WTC11 (cell line): ENCODE measurements around the gene GPR161. TPM values are rescaled to one million over a fixed set of nuclear protein-coding genes. Genes with fewer than 3 reads are reported as not detected.

Source experiments
- ATAC-seq: fragments of 200-7000 bp; cut with Tn5 transposase; 2 replicates; pipeline ENCODE4 v1.10.0; 2021; ENCODE audit warnings: mild to moderate bottlenecking, moderate library complexity
- CTCF ChIA-PET: fragments of 300-600 bp; sonication (Branson Sonifier 250); formaldehyde crosslinking; loops from one replicate; lab custom pipeline; 2021; ENCODE audit warnings: antibody characterized with exemption; lab: Charles Lee
- POLR2A ChIA-PET: fragments of 350-600 bp; sonication (Branson Sonifier 250); formaldehyde crosslinking; loops from one replicate; lab custom pipeline; 2021; ENCODE audit warnings: antibody characterized with exemption; lab: Charles Lee
- DNase-seq: peaks from one replicate; pipeline ENCODE4 v3.0.0; 2021; ENCODE audit warnings: low spot score
- H3K27ac Mint-ChIP-seq: 2 replicates; pipeline ENCODE4 v1.8.0; 2021; ENCODE audit warnings: mixed read lengths
- H3K27me3 Mint-ChIP-seq: 2 replicates; pipeline ENCODE4 v1.8.0; 2021; ENCODE audit warnings: low read depth, mild to moderate bottlenecking, moderate library complexity, mixed read lengths
- H3K36me3 Mint-ChIP-seq: 2 replicates; pipeline ENCODE4 v1.8.0; 2021; ENCODE audit warnings: mixed read lengths
- H3K4me1 Mint-ChIP-seq: 2 replicates; pipeline ENCODE4 v1.8.0; 2022; ENCODE audit warnings: mixed read lengths
- H3K4me3 Mint-ChIP-seq: 2 replicates; pipeline ENCODE4 v1.8.0; 2021; ENCODE audit warnings: mild to moderate bottlenecking, moderate library complexity, mixed read lengths
- H3K9me3 Mint-ChIP-seq: 2 replicates; pipeline ENCODE4 v1.8.0; 2021; ENCODE audit warnings: mixed read lengths
- ATF1 ChIP-seq: sonication (generic); formaldehyde crosslinking; IDR thresholded peaks from 2 replicates; pipeline ENCODE4 v1.8.1; 2023; ENCODE audit warnings: mild to moderate bottlenecking, moderate library complexity, missing genetic modification reagents
- ESRRA ChIP-seq: sonication (generic); formaldehyde crosslinking; IDR thresholded peaks from 2 replicates; pipeline ENCODE4 v1.8.1; 2022; ENCODE audit warnings: mild to moderate bottlenecking, missing genetic modification reagents, borderline replicate concordance
- FOXK1 ChIP-seq: sonication (generic); formaldehyde crosslinking; IDR thresholded peaks from 2 replicates; pipeline ENCODE4 v1.8.0; 2022; ENCODE audit warnings: mild to moderate bottlenecking, moderate library complexity, missing genetic modification reagents
- IRF2 ChIP-seq: sonication (generic); formaldehyde crosslinking; IDR thresholded peaks from 2 replicates; pipeline ENCODE4 v1.8.0; 2022; ENCODE audit warnings: low read depth, missing genetic modification reagents, borderline replicate concordance
- PRRX2 ChIP-seq: fragments of 250-450 bp; sonication (Bioruptor Pico); IDR thresholded peaks from 2 replicates; pipeline ENCODE4 v1.8.0; 2021; ENCODE audit warnings: mild to moderate bottlenecking
- RORB ChIP-seq: fragments of 250-450 bp; sonication (Bioruptor Pico); IDR thresholded peaks from 2 replicates; pipeline ENCODE4 v1.9.0; 2021; ENCODE audit warnings: mild to moderate bottlenecking
- TEAD1 ChIP-seq: sonication (generic); formaldehyde crosslinking; IDR thresholded peaks from 2 replicates; pipeline ENCODE4 v1.8.0; 2022; ENCODE audit warnings: mild to moderate bottlenecking, missing genetic modification reagents
- ZBTB21 ChIP-seq: sonication (generic); formaldehyde crosslinking; IDR thresholded peaks from 2 replicates; pipeline ENCODE4 v1.8.1; 2023; ENCODE audit warnings: mild to moderate bottlenecking, missing genetic modification reagents, borderline replicate concordance
- ZNF232 ChIP-seq: sonication (generic); formaldehyde crosslinking; IDR thresholded peaks from 2 replicates; pipeline ENCODE4 v1.8.0; 2022; ENCODE audit warnings: mild to moderate bottlenecking, missing genetic modification reagents
- ZNF423 ChIP-seq: fragments of 250-450 bp; sonication (Bioruptor Pico); IDR thresholded peaks from 2 replicates; pipeline ENCODE4 v2.1.2; 2022; ENCODE audit warnings: mild to moderate bottlenecking, moderate library complexity
- ZNF671 ChIP-seq: fragments of 250-450 bp; sonication (Bioruptor Pico); IDR thresholded peaks from 2 replicates; pipeline ENCODE4 v1.8.0; 2021; ENCODE audit warnings: mild to moderate bottlenecking
- total RNA-seq: library from RNA; stranded (reverse); gene quantifications from 3 replicates; pipeline ENCODE4 v1.2.3, GENCODE V29; 2021
- TF ChIP-seq, protein P1 (sequence below): sonication (generic); formaldehyde crosslinking; IDR thresholded peaks from 2 replicates; pipeline ENCODE4 v1.8.1; 2022; ENCODE audit warnings: low read depth, missing genetic modification reagents, borderline replicate concordance
- TF ChIP-seq, protein P2 (sequence below): sonication (generic); formaldehyde crosslinking; IDR thresholded peaks from 2 replicates; pipeline ENCODE4 v1.8.0; 2022; ENCODE audit warnings: mild to moderate bottlenecking, missing genetic modification reagents
- TF ChIP-seq, protein P3 (sequence below): sonication (generic); formaldehyde crosslinking; IDR thresholded peaks from 2 replicates; pipeline ENCODE4 v1.8.1; 2023; ENCODE audit warnings: mild to moderate bottlenecking, moderate library complexity, missing genetic modification reagents
- TF ChIP-seq, protein P4 (sequence below): sonication (generic); formaldehyde crosslinking; IDR thresholded peaks from 2 replicates; pipeline ENCODE4 v1.8.1; 2023; ENCODE audit warnings: mild to moderate bottlenecking, missing genetic modification reagents, borderline replicate concordance
- TF ChIP-seq, protein P5 (sequence below): sonication (generic); formaldehyde crosslinking; IDR thresholded peaks from 2 replicates; pipeline ENCODE4 v1.8.1; 2022; ENCODE audit warnings: low read depth, mild to moderate bottlenecking, moderate library complexity, missing genetic modification reagents, borderline replicate concordance
- TF ChIP-seq, protein P6 (sequence below): sonication (generic); formaldehyde crosslinking; IDR thresholded peaks from 2 replicates; pipeline ENCODE4 v1.8.1; 2023; ENCODE audit warnings: mild to moderate bottlenecking, missing genetic modification reagents

GPR161 gene
- total RNA-seq, 1 experiment from 2014 or later, result 11.6 TPM

DNA sequence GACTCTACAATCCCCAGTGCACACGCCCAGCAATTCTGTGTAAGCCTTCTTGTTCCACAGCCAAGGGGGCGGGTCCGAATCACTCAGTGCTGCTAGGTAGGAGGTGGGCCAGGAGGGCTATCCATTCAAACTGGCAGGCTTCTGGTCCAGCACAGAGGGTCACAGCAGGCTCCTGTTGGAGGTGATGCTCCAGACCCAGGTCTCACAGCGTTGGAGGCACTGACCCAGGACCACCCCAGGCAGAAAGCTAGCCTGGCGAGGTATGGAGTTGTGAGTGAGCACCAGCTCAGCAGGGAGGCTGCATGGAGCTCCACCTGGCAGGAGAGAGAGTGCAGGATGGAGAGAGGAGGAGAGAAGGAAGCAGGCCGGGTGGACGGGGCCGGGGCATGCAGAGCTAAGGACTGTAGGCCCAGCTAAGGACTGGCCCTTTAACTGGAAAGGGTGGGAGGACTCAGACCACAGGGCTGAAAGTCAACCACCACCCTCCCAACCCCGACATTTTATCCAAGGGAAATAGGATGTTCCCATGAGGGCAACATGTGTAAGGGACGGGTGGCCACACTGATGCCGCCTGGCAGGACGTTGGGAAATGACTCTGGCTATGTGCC is 38.7 kb downstream of the GPR161 start:
- no peak overlapping the region for H3K27ac Mint-ChIP-seq
- CTCF ChIA-PET, result interaction anchor here (1.0 to 1.7 kb wide), 3 partner anchors 16 to 295 kb away, joined by 3 to 5 read pairs (median 5); no protein-coding TSS in a partner anchor
- no peaks in the 10 kb centered on the region for H3K27me3 Mint-ChIP-seq
- TF ChIP-seq ZNF671 (CRISPR knock-in tag) (no peak), ZNF232 (CRISPR knock-in tag) (no peak)
- TF ChIP-seq, protein P1, sequence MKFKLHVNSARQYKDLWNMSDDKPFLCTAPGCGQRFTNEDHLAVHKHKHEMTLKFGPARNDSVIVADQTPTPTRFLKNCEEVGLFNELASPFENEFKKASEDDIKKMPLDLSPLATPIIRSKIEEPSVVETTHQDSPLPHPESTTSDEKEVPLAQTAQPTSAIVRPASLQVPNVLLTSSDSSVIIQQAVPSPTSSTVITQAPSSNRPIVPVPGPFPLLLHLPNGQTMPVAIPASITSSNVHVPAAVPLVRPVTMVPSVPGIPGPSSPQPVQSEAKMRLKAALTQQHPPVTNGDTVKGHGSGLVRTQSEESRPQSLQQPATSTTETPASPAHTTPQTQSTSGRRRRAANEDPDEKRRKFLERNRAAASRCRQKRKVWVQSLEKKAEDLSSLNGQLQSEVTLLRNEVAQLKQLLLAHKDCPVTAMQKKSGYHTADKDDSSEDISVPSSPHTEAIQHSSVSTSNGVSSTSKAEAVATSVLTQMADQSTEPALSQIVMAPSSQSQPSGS, result no peak
- TF ChIP-seq, protein P2, sequence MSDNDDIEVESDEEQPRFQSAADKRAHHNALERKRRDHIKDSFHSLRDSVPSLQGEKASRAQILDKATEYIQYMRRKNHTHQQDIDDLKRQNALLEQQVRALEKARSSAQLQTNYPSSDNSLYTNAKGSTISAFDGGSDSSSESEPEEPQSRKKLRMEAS (CRISPR knock-in tag), result no peak
- TF ChIP-seq, all 79 proteins: peak for 0
- ATAC-seq (no peak), DNase-seq (no peak)
- Mint-ChIP-seq H3K4me1 (no peaks in the 10 kb centered on the region), H3K36me3 (peaks cover 5% of the 10 kb centered on the region), H3K4me3 (no peak overlapping the region), H3K9me3 (no peaks in the 10 kb centered on the region)
- POLR2A ChIA-PET, result no interaction called here

DNA sequence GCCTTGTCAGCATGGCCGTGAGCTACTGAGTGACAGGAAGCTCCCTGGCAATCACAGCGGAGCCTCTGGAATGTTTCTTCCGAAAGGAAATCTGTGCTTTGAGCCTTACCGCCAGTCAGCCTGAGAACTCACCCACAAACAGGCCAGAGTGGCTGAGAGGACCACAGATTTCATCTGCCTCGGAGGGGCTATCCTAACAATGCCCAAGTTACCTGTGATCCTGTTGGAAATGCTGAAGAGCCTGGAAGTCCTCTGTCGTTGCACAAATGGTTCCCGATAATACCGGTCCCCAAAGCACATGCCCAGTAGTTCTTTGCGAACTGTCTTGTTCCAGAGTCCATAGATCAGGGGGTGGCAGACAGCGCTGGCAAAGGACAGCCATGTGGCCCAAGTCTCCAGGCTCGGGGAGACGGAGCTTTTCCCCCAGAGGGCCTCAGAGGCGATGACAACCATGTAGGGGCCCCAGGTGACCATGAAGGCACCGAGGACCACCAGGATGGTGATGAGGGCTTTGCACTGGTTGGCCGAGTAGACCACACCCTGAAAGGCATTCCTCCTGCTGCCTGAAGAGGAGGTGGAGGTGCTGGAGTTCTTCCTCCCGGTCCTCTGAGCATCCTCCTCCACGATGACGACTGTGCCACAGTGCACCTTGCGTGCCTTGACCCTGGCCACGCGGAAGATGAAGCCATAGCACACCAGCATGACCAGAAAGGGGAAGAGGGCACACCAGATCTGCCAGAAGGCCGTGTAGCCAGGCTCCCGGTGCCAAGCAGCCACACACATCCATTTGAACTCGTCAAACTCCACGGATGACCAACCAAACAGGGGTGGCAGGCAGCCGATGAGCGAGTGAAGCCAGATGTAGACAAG is 40.2 kb downstream of the GPR161 start:
- H3K9me3 Mint-ChIP-seq, result no peaks in the 10 kb centered on the region
- H3K27ac Mint-ChIP-seq, result no peak overlapping the region
- no peak overlapping the region for H3K4me3 Mint-ChIP-seq
- H3K4me1 Mint-ChIP-seq, result no peaks in the 10 kb centered on the region
- no peak for DNase-seq
- no peak for ATAC-seq
- peaks cover 5% of the 10 kb centered on the region for H3K36me3 Mint-ChIP-seq
- CTCF ChIA-PET, result interaction anchor here (1.7 kb wide), 1 partner anchor 14 kb away, joined by 5 read pairs; no protein-coding TSS in a partner anchor
- no peaks in the 10 kb centered on the region for H3K27me3 Mint-ChIP-seq
- POLR2A ChIA-PET, result no interaction called here
- TF ChIP-seq PRRX2 (CRISPR knock-in tag) (no peak), ZBTB21 (CRISPR knock-in tag) (no peak), ZNF423 (CRISPR knock-in tag) (no peak), FOXK1 (CRISPR knock-in tag) (no peak), RORB (CRISPR knock-in tag) (no peak)
- TF ChIP-seq, protein P3, sequence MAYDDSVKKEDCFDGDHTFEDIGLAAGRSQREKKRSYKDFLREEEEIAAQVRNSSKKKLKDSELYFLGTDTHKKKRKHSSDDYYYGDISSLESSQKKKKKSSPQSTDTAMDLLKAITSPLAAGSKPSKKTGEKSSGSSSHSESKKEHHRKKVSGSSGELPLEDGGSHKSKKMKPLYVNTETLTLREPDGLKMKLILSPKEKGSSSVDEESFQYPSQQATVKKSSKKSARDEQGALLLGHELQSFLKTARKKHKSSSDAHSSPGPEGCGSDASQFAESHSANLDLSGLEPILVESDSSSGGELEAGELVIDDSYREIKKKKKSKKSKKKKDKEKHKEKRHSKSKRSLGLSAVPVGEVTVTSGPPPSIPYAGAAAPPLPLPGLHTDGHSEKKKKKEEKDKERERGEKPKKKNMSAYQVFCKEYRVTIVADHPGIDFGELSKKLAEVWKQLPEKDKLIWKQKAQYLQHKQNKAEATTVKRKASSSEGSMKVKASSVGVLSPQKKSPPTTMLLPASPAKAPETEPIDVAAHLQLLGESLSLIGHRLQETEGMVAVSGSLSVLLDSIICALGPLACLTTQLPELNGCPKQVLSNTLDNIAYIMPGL (CRISPR knock-in tag), result no peak

DNA sequence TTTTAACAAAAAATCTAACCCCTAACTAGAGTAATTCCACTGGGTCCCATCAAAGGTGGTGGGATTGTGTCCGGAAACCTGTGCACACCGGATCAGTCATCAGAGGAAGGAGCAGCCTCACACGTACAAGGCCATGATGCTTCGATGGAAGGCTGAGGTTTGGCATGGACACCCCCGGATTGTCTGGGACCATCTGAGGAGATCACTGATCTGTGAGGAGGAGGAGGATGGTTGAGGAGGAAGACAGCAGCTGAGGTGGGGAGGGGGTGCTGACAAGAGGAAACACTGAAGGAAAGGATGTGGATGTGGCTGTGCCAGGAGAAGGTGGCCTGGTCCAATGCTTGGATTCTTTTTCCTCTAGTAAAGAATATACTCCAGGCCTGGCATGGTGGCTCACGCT is 41.3 kb downstream of the GPR161 start:
- Mint-ChIP-seq H3K27me3 (no peaks in the 10 kb centered on the region), H3K9me3 (no peaks in the 10 kb centered on the region), H3K27ac (no peak overlapping the region), H3K4me3 (no peak overlapping the region), H3K4me1 (peaks cover 2% of the 10 kb centered on the region; the same call in 1 of the 2 replicates), H3K36me3 (peaks cover 5% of the 10 kb centered on the region)
- DNase-seq, result no peak
- POLR2A ChIA-PET, result no interaction called here
- ATAC-seq, result no peak
- CTCF ChIA-PET, result interaction anchor here (5.7 kb wide), 1 partner anchor 13 kb away, joined by 49 read pairs; no protein-coding TSS in a partner anchor
- no peak for TF ChIP-seq TEAD1 (CRISPR knock-in tag)
- no peak for TF ChIP-seq ATF1
- TF ChIP-seq, protein P4, sequence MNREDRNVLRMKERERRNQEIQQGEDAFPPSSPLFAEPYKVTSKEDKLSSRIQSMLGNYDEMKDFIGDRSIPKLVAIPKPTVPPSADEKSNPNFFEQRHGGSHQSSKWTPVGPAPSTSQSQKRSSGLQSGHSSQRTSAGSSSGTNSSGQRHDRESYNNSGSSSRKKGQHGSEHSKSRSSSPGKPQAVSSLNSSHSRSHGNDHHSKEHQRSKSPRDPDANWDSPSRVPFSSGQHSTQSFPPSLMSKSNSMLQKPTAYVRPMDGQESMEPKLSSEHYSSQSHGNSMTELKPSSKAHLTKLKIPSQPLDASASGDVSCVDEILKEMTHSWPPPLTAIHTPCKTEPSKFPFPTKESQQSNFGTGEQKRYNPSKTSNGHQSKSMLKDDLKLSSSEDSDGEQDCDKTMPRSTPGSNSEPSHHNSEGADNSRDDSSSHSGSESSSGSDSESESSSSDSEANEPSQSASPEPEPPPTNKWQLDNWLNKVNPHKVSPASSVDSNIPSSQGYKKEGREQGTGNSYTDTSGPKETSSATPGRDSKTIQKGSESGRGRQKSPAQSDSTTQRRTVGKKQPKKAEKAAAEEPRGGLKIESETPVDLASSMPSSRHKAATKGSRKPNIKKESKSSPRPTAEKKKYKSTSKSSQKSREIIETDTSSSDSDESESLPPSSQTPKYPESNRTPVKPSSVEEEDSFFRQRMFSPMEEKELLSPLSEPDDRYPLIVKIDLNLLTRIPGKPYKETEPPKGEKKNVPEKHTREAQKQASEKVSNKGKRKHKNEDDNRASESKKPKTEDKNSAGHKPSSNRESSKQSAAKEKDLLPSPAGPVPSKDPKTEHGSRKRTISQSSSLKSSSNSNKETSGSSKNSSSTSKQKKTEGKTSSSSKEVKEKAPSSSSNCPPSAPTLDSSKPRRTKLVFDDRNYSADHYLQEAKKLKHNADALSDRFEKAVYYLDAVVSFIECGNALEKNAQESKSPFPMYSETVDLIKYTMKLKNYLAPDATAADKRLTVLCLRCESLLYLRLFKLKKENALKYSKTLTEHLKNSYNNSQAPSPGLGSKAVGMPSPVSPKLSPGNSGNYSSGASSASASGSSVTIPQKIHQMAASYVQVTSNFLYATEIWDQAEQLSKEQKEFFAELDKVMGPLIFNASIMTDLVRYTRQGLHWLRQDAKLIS, result no peak
- no peak for TF ChIP-seq PRRX2 (CRISPR knock-in tag)
- TF ChIP-seq, protein P5, sequence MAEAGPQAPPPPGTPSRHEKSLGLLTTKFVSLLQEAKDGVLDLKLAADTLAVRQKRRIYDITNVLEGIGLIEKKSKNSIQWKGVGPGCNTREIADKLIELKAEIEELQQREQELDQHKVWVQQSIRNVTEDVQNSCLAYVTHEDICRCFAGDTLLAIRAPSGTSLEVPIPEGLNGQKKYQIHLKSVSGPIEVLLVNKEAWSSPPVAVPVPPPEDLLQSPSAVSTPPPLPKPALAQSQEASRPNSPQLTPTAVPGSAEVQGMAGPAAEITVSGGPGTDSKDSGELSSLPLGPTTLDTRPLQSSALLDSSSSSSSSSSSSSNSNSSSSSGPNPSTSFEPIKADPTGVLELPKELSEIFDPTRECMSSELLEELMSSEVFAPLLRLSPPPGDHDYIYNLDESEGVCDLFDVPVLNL (CRISPR knock-in tag), result no peak
- TF ChIP-seq ESRRA (CRISPR knock-in tag), result no peak
- TF ChIP-seq, protein P6, sequence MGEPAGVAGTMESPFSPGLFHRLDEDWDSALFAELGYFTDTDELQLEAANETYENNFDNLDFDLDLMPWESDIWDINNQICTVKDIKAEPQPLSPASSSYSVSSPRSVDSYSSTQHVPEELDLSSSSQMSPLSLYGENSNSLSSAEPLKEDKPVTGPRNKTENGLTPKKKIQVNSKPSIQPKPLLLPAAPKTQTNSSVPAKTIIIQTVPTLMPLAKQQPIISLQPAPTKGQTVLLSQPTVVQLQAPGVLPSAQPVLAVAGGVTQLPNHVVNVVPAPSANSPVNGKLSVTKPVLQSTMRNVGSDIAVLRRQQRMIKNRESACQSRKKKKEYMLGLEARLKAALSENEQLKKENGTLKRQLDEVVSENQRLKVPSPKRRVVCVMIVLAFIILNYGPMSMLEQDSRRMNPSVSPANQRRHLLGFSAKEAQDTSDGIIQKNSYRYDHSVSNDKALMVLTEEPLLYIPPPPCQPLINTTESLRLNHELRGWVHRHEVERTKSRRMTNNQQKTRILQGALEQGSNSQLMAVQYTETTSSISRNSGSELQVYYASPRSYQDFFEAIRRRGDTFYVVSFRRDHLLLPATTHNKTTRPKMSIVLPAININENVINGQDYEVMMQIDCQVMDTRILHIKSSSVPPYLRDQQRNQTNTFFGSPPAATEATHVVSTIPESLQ, result no peak
- no peak for TF ChIP-seq IRF2 (CRISPR knock-in tag)
